ENCODE measurements around the gene SLC22A15. TPM values are rescaled to one million over a fixed set of nuclear protein-coding genes. Genes with fewer than 3 reads are reported as not detected.
"Not testable (repeated sequence)": the region's sequence is repeated elsewhere in the genome, so short reads cannot be mapped to it uniquely, and the experiment has no call there.

Gene SLC22A15
- total and polyA plus RNA-seq, 7 donors = 0.99 to 3.3 (median 1.8) TPM; not detected in 1

GRCh38 chr1:115988953-115989352 lies 12.6 kb downstream of the SLC22A15 start:
- 69 to 89% methylated on average over 1 of the region's 1 CpG for WGBS, 2 donors
- intact Hi-C loops (cut with DNase I) = no loop called here
- no peak for DNase-seq
- Histone ChIP-seq H3K27ac (no peak overlapping the region), H3K9me3 (no peaks in the 10 kb centered on the region), H3K4me1 (no peaks in the 10 kb centered on the region), H3K27me3 (no peaks in the 10 kb centered on the region), H3K36me3 (no peaks in the 10 kb centered on the region), H3K4me3 (no peak overlapping the region)
- no peak for TF ChIP-seq EP300 (IDR thresholded peaks at IDR 0.05)
- TF ChIP-seq POLR2A (IDR thresholded peaks at IDR 0.05) = no peak
- no peak for TF ChIP-seq CTCF (IDR thresholded peaks at IDR 0.05)
- TF ChIP-seq POLR2AphosphoS5 (IDR thresholded peaks at IDR 0.05) = no peak

GRCh38 chr1:115989699-115990098 lies 13.4 kb downstream of the SLC22A15 start:
- H3K9me3 ChIP-seq = no peaks in the 10 kb centered on the region
- H3K4me3 ChIP-seq = no peak overlapping the region
- no peaks in the 10 kb centered on the region for H3K27me3 ChIP-seq
- TF ChIP-seq POLR2AphosphoS5 (IDR thresholded peaks at IDR 0.05) = no peak
- no peak for TF ChIP-seq CTCF (IDR thresholded peaks at IDR 0.05)
- no peak for TF ChIP-seq POLR2A (IDR thresholded peaks at IDR 0.05)
- TF ChIP-seq EP300 (IDR thresholded peaks at IDR 0.05) = no peak
- intact Hi-C loops (cut with DNase I) = no loop called here
- H3K27ac ChIP-seq = no peak overlapping the region
- no peaks in the 10 kb centered on the region for H3K36me3 ChIP-seq
- 96 to 97% methylated on average over 3 of the region's 3 CpGs for WGBS, 2 donors
- DNase-seq = no peak
- H3K4me1 ChIP-seq = no peaks in the 10 kb centered on the region

- no peak for DNase-seq
- no peak for TF ChIP-seq POLR2A (IDR thresholded peaks at IDR 0.05)
- TF ChIP-seq EP300 (IDR thresholded peaks at IDR 0.05) = no peak
- no peak for TF ChIP-seq POLR2AphosphoS5 (IDR thresholded peaks at IDR 0.05)
- TF ChIP-seq CTCF (IDR thresholded peaks at IDR 0.05) = no peak
- no peak overlapping the region for H3K27ac ChIP-seq
- H3K4me3 ChIP-seq = no peak overlapping the region
- no peaks in the 10 kb centered on the region for H3K4me1 ChIP-seq
- intact Hi-C loops (cut with DNase I) = no loop called here
- WGBS, 2 donors = 87 to 88% methylated on average over 8 of the region's 8 CpGs
- H3K27me3 ChIP-seq = no peaks in the 10 kb centered on the region
- peaks cover 0 to 4% (median 0%) of the 10 kb centered on the region in 4 donors for H3K36me3 ChIP-seq
- no peaks in the 10 kb centered on the region for H3K9me3 ChIP-seq
Observed at GRCh38 chr1:115991909-115992308, 15.6 kb downstream of the SLC22A15 start.

- intact Hi-C loops (cut with DNase I); H3K36me3 ChIP-seq; H3K27ac ChIP-seq; H3K4me3 ChIP-seq; H3K27me3 ChIP-seq; H3K9me3 ChIP-seq; H3K4me1 ChIP-seq; DNase-seq: not testable (repeated sequence)
- WGBS, 2 donors = 98% methylated on average over 1 of the region's 1 CpG
Observed at GRCh38 chr1:115997921-115998320, 21.6 kb downstream of the SLC22A15 start.

GRCh38 chr1:116001739-116002487 lies 25.6 kb downstream of the SLC22A15 start:
- H3K4me1 ChIP-seq = no peaks in the 10 kb centered on the region
- peaks cover 0 to 6% (median 1%) of the 10 kb centered on the region in 4 donors for H3K9me3 ChIP-seq
- DNase-seq = no peak
- no peak overlapping the region for H3K27ac ChIP-seq
- intact Hi-C loops (cut with DNase I) = no loop called here
- H3K27me3 ChIP-seq = no peaks in the 10 kb centered on the region
- TF ChIP-seq POLR2A (IDR thresholded peaks at IDR 0.05) = no peak
- no peak for TF ChIP-seq EP300 (IDR thresholded peaks at IDR 0.05)
- TF ChIP-seq POLR2AphosphoS5 (IDR thresholded peaks at IDR 0.05) = no peak
- no peak for TF ChIP-seq CTCF (IDR thresholded peaks at IDR 0.05)
- 90 to 91% methylated on average over 3 of the region's 3 CpGs for WGBS, 2 donors
- H3K36me3 ChIP-seq = peaks cover 0 to 1% (median 0%) of the 10 kb centered on the region in 4 donors
- no peak overlapping the region for H3K4me3 ChIP-seq
